ENCODE results near the gene TFR2. TPM values are rescaled to one million over a fixed set of nuclear protein-coding genes. Genes with fewer than 3 reads are reported as not detected.

Gene TFR2
- total RNA-seq, 4 donors from 2014 or later: 0.38 to 1.1 (median 0.84) TPM

DNA sequence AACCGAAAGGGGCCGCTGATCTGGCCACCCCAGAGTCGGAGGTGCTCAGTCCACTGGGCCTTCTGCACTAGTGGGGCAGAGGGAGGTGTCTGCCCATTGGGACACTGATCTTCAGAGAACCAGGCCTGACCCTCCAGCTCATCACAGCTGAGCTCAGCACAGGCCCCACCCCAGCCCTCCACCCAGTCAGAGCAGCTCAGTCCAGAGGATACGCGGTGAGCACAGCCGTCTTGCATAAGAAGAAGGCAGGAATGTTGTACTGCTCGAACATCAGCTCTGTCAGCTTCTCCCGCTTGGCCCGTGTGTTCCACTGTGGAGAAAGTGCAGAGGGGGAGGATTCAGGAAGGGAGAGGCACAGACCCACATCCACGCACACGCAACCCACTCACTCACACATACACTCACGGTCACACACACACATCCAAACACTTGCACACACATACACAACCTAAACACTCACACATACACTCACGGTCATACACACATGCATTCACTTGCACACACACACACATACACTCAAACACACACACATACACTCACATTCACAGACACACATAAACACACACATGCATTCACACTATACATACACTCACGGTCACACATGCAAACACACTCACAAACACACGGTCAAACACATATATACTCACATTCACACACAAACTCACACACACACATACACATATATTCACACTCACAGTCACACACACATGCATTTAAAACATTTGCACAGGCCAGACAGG lies 8.6 kb upstream of the TFR2 start:
- Histone ChIP-seq H3K4me1 (no peaks in the 10 kb centered on the region), H3K4me3 (no peak overlapping the region), H3K27me3 (peaks cover 0 to 81% (median 3%) of the 10 kb centered on the region in 4 donors), H3K36me3 (no peaks in the 10 kb centered on the region), H3K9me3 (no peaks in the 10 kb centered on the region), H3K27ac (no peak overlapping the region)
- TF ChIP-seq, protein P1, sequence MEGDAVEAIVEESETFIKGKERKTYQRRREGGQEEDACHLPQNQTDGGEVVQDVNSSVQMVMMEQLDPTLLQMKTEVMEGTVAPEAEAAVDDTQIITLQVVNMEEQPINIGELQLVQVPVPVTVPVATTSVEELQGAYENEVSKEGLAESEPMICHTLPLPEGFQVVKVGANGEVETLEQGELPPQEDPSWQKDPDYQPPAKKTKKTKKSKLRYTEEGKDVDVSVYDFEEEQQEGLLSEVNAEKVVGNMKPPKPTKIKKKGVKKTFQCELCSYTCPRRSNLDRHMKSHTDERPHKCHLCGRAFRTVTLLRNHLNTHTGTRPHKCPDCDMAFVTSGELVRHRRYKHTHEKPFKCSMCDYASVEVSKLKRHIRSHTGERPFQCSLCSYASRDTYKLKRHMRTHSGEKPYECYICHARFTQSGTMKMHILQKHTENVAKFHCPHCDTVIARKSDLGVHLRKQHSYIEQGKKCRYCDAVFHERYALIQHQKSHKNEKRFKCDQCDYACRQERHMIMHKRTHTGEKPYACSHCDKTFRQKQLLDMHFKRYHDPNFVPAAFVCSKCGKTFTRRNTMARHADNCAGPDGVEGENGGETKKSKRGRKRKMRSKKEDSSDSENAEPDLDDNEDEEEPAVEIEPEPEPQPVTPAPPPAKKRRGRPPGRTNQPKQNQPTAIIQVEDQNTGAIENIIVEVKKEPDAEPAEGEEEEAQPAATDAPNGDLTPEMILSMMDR (IDR thresholded peaks at IDR 0.05): no peak
- TF ChIP-seq POLR2A (IDR thresholded peaks at IDR 0.05): no peak
- WGBS, 2 donors: 63 to 83% methylated on average over 6 to 12 of the region's 15 CpGs
- no peak for DNase-seq
- intact Hi-C loops (cut with DNase I): no loop called here

DNA sequence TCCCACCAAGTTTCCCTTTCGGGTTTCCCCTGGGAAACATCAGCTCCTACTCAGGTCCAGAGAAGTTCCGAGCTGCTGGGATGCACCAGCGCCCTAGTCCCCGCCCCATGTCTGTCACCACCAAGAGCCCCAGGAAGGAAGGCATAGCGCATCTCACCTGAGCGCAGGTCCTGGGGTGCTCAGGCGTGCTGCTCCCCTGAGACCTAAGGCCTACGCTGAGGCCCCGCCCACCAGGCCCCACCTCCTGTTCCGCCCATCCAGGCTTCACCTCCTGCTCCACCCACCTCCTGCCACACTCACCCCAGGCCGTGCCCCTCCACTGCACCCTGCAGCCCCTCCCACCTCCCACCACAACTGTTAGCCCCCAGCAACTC lies 1.2 kb upstream of the TFR2 start:
- H3K9me3 ChIP-seq: no peaks in the 10 kb centered on the region
- no peak overlapping the region for H3K27ac ChIP-seq
- H3K4me3 ChIP-seq: no peak overlapping the region
- peaks cover 0 to 13% (median 0%) of the 10 kb centered on the region in 3 donors for H3K4me1 ChIP-seq
- H3K27me3 ChIP-seq: peaks cover 0 to 58% (median 0%) of the 10 kb centered on the region in 4 donors
- DNase-seq: no peak
- TF ChIP-seq POLR2A (IDR thresholded peaks at IDR 0.05): no peak
- TF ChIP-seq, protein P1 (IDR thresholded peaks at IDR 0.05): no peak
- WGBS, 2 donors: 34% methylated on average over 4 of the region's 11 CpGs; no CpG with 5 or more reads in 1 of the 2 donors
- intact Hi-C loops (cut with DNase I): no loop called here
- H3K36me3 ChIP-seq: no peaks in the 10 kb centered on the region

DNA sequence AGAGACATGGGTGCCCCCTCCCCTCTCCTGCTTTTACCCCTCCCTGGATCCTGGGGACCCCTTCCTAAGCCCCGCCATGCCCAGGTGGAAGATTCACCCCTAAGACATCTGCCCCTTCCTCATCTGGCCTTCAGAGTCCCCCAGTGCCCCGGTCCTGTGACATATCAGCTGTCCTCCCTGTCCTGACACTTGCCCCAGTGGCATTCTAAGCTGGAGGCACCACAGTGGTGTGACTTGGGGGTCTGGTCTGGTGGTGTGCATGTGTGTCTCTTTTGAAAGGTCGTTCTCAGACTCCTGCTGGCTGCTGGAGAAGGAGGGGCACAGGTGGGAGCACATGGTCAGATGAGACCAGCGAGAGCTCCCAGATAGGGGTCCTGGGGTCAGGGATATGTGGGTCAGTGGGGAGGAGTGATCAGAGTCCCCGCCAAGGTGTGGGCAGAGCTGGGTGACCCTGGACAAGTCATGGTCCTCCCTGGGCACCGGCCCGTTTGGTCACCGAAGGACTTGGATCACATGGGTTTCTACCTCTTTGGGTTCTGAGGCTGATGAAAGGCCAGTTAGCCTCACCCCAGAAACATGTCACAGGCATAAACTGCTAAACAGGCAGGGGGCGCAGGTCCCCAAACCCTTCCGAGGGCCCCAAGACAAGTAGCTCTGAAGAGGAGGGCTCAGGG lies 645 bp upstream of the TFR2 start:
- no peaks in the 10 kb centered on the region for H3K9me3 ChIP-seq
- H3K36me3 ChIP-seq: no peaks in the 10 kb centered on the region
- no peak overlapping the region for H3K4me3 ChIP-seq
- 78 to 82% methylated on average over 2 to 3 of the region's 10 CpGs for WGBS, 2 donors
- peaks cover 0 to 13% (median 0%) of the 10 kb centered on the region in 3 donors for H3K4me1 ChIP-seq
- TF ChIP-seq POLR2A (IDR thresholded peaks at IDR 0.05): no peak
- TF ChIP-seq, protein P1 (IDR thresholded peaks at IDR 0.05): no peak
- H3K27me3 ChIP-seq: peaks cover 0 to 53% (median 0%) of the 10 kb centered on the region in 4 donors
- no peak for DNase-seq
- intact Hi-C loops (cut with DNase I): no loop called here
- no peak overlapping the region for H3K27ac ChIP-seq

DNA sequence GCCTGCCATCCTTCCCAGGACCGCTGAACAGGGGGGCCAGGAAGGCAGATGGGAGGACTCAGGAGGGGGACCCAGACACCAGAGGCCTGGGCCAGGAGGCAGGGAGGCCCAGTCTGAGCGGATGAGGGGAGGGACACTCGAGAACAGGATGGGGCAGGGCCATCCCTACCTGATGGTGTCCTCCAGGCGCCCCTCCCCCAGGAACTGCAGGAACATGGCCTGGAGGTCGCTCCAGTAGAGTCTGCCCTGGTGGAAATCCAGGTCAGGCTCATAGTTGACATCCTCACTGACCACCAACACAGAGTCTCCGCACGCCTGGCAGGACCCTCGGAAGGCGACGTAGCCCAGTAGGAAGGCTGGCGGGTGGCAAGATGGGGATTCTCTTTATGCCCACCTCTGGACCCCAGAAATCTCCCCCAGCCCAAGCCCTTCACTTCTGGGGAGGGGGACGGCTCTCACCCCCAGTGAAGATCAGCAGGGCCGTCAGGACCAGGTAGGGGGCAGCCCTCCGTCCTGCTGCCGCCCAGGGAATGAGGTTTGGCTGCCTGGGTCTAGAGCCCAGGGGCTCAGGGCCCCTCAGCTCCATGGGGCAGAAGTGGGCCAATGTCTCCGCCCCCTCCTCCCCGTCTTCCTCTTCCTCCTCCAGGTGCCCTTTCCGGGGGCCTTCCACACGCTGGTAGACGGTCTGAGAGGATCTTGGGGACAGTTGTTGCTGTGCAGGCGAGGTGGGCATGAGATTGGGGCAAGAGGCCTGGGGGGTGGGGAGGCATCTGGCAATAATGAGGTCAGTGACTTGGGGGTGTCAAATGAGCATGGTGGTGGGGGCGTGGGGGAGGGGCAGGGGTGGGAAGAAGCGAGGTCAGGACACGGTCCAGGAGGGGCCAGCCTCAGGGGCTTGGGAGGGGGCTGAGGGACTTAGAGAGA lies 573 bp downstream of the TFR2 start:
- Histone ChIP-seq H3K27ac (no peak overlapping the region), H3K27me3 (peaks cover 0 to 40% (median 0%) of the 10 kb centered on the region in 4 donors), H3K4me1 (peaks cover 0 to 13% (median 0%) of the 10 kb centered on the region in 3 donors), H3K36me3 (no peaks in the 10 kb centered on the region), H3K4me3 (no peak overlapping the region), H3K9me3 (no peaks in the 10 kb centered on the region)
- 68 to 86% methylated on average over 7 to 9 of the region's 24 CpGs for WGBS, 2 donors
- no peak for DNase-seq
- intact Hi-C loops (cut with DNase I): no loop called here
- no peak for TF ChIP-seq POLR2A (IDR thresholded peaks at IDR 0.05)
- TF ChIP-seq, protein P1 (IDR thresholded peaks at IDR 0.05): no peak

Data from esophagus squamous epithelium (tissue), 5 donors.